ENCODE data around the gene CSN1S1.

The CSN1S1 gene

DNA sequence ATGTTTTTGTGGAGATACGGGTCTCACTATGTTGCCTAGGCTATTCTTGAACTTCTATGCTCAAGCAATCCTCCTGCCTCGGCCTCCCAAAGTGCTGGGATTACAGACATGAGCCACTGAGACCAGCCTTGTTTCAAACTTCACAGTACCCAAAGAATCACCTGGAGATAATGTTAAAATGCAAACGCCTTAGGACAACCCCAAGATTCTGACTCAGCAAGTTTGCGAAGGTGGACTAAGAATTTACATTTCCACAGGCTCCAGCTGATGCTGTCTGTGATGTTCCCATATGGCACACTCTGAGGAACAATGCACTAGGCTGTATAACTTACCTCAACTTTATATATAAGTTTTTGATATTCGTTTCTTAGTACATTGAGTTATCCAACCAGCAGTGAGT, 63.9 kb downstream of the CSN1S1 start:
- DNase-seq (ENCODE audit: low spot score), result no peak

- no peak for DNase-seq (ENCODE audit: low spot score)
Observed at GRCh38 chr4:69995526-69996016, 64.7 kb downstream of the CSN1S1 start, which contains the start of gene STATH. TSS of gene STATH (plus strand) at chr4:69995966. CDS start at chr4:69998438, 2,472 bp downstream.
